GM19455 (cell line): ENCODE data around the gene CENPI.
"Not testable (repeated sequence)": the region's sequence is repeated elsewhere in the genome, so short reads cannot be mapped to it uniquely, and the experiment has no call there.

Experiments
- ATAC-seq: cut with Tn5 transposase; IDR thresholded peaks from one replicate; pipeline ENCODE4 v1.9.1; 2021; ENCODE audit not compliant: unreplicated experiment

The CENPI gene

DNA sequence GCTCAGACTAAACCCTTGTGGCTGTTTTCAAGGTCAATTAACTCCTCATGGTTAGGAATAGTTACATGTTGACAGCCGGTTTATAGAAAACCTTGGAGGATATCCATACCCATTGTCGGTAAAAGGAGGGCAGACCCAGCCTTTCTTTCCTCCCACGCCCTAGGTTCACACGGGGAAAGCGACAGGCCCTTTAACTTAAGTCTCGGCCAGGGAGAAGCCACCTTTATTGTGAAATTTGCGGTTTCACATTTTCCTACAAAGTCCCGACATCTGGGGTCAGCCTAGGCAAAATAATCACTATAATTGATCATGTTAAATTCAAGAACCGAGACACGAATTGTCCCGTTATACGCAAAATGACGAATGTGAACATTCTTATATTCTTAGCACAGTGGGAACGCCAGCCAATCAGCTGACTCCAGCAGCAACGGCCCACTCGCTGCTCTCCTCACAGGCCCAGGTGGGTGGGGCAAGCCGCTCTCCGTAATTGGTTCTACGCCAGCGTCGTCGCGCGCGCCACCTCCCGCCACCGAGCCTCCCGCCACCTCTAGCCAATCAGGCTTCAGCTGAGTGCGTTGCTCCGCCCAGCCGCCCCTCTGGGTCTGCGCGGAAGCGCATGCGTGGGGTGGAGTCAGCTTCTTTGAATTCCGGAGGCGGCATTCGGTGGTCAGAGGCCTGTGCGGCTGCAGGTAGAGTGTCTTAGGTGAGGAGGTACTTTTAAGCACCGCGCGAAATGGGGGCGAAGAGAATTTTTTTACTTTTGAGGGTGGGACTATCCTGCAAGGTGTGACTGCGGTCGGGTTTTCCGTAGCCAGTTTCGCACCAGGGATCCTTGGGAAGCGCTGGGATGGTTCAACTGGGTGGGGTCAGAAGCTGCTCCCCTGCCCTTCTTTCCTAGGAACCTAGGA, at the start of gene CENPI:
TSS of gene CENPI (plus strand) at position 659 of the 908 bp plus-strand sequence. CDS start 2,867 bp downstream, outside the sequence.
- peak; percentile 100 for ATAC-seq

GRCh38 chrX:101051153-101051548, 46.9 kb upstream of the CENPI start:
- peak; percentile 19 for ATAC-seq

- peak; percentile 93 for ATAC-seq
These were observed 46.3 kb upstream of the CENPI start, which contains the start of gene TRMT2B for GRCh38 chrX:101051549-101052302. Gene TRMT2B (minus strand): TSS chrX:101052111. CDS start chrX:101042289, 9,822 bp downstream.

DNA sequence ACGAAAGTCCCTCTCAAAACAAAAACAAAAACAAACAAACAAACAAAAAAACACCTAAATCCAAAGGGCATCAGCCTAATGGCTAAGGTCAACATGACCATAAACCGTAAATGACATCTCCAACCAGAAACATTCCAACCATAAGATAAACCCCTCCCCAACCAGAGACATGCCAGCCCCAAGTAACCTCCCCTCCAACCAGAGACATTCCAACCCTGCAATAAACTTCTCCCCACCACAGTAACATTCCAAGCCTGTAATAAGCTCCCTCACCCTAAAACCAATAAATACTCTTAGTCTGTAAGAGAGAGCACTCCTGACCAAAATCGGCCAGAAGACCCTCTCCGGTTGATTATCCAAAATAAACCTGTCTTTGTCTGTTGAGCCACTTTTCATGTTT, 41.5 kb upstream of the CENPI start:
- not testable (repeated sequence) for ATAC-seq

GRCh38 chrX:101057093-101057714, 40.8 kb upstream of the CENPI start:
- ATAC-seq, result peak; percentile 74

- ATAC-seq, result no peak
These were observed 35.8 kb upstream of the CENPI start for GRCh38 chrX:101062176-101062575.

DNA sequence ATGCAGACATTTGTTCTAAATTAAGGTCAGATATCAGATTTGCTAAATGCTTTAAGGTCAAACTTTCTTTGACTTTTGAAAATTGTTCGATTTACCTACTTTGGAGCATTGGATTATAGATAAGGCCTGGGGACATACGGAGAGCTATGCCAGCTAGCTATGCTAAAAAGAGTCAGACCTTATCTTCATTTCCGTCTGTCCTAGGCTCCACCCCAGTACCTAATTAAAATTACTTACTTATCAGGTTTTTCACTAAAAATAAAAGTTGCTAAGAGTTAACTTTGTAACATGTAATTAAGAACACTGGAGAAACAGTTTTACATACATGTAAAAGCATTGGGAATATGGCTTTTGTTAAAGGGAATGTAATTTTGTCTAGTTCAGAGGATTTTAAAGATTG, 26.4 kb upstream of the CENPI start:
- no peak for ATAC-seq

DNA sequence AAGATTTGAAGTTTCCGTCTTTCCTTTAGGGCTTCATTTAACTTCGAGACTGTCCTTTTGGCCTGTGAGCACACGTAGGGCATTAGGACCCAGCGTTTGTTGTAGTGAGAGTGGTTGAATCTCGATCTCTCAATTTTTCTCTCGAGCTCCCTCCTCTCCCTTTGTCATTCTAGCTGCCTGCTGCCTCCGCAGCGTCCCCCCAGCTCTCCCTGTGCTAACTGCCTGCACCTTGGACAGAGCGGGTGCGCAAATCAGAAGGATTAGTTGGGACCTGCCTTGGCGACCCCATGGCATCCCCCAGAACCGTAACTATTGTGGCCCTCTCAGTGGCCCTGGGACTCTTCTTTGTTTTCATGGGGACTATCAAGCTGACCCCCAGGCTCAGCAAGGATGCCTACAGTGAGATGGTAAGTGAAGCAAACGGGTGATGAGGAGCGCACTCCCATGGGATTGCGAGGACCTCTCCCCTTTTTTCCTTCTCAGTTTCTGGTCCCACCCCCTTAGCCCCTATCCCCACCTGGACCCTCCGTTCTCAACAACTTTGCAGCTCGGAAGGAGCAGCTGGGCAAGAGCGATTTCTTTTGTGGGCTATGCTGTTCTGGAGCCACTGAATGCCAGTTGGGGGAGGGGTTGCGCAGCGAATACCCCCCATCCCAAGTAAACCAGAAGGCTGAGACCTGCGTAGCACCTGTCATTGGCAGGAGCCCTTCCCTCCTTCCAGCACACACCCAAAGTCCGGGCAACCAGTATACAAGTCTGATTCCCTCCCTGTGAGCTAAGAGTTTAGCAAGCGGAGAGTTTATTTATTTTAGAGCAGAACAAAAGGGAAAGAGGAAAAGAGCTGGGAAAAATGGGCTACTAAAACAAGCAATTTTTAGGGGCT, 19.0 kb upstream of the CENPI start, which contains the start of gene TMEM35A:
TSS of gene TMEM35A (plus strand) at position 164 of the 883 bp plus-strand sequence. CDS start at position 288, 124 bp downstream.
- ATAC-seq, result no peak

- no peak for ATAC-seq
These were observed 18.2 kb upstream of the CENPI start for GRCh38 chrX:101079736-101080270.

DNA sequence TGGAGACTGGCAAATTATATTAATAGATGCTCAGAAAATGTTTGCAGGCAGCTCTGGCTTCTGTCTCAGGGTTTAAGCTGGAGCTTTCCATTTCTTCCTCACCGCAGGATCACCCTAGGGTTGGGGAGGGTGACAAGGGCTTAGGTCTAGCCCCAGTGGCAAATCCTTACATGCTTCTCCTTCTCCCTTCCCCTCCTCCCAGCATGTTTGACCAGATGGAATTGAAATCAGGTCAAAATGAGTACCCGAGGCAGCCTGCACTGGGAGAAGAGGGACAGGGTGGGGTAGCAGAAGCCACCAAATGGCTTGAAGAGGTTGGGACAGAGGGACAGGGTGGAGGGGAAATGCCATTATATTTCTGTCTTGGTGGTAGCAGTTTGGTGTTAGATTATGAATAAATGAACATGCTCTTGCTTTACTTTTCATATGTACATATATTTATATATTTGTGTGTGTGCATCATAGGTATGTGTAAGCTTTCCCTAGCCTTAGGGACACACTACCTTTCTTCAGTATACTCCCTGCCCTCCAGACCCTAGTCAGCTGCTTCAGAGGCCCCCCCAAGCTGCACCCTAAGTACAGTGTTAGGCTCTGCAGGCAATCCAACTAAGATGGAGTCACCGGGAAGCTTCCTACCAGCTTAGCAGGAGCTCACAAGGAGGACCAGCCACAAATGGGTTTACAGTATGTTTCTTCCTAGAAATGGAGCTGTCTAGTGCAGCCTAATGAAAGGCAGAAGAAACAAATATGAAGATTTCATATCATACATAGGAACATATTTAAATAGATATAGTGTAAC, 17.5 kb upstream of the CENPI start:
- ATAC-seq, result no peak

DNA sequence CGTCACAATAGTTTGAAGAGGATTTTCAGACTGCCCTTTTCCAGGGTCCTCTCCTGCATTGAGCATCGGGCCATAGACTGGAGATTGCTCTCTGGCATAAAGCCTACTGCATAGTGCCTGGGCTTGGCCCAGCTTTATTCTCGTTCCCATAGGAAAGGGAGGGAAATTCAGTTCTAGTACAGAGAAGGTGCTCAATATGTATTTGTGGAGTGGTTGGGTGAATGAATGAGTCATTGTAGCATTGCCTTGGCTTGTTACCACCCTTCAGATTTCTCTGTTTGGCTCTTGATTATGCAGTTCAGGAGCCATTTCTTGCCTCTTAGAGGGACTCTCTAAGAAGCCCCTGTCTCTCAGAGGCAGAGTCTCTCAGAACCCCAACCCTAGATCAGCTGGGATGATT, 16.8 kb upstream of the CENPI start:
- ATAC-seq, result no peak

DNA sequence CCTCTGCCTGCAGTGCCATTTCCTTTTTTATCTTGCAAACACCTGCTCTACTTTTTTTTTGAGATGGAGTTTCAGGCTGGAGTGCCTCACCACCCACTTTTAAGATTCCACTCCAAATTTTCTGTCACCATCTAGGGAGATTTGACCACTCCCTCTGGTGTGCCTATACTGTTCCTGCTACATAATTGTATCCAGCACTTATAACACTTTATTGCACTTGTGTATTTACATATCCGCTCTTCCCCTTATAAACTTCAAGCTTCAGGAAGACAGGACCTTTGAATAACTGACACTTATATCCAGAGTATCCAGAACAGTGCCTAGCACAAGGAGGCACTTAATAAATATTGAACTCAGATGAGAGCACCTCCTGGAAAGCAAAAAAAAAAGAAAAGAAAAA, 6.2 kb upstream of the CENPI start:
- ATAC-seq, result no peak

DNA sequence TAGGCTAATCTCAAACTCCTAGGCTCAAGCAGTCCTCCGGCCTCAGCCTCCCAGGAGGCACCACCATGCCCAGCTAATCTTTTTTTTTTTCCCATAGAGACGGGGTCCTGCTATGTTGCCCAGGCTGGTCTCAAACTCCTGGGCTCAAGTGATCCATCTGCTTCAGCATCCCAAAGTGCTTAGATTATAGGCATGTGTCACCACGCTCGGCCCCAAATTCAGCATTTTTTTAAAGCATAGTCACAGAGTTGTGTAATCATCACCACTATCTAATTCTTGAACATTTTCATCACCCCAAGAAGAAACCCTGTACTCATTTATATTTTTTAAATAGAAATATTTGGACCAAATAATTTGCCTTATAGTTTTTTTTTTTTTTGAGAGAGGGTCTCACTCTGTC, 10.3 kb downstream of the CENPI start:
- ATAC-seq, result no peak

GRCh38 chrX:101117701-101118100, 19.7 kb downstream of the CENPI start:
- no peak for ATAC-seq

GRCh38 chrX:101136235-101136634, 38.2 kb downstream of the CENPI start:
- ATAC-seq, result no peak
